ENCODE measurements around the gene OSM. TPM values are rescaled to one million over a fixed set of nuclear protein-coding genes. Genes with fewer than 3 reads are reported as not detected.

OSM gene
- total and polyA plus RNA-seq, 2 donors (not counting 3 experiments of a cell fraction or from before 2014, with no cell fraction given): not detected

GRCh38 chr22:30290342-30291057 is 23.8 kb upstream of the OSM start:
- intact Hi-C loops (cut with micrococcal nuclease) (loop anchor here (1.0 kb wide), 1 partner anchor 15 kb away; no protein-coding TSS in a partner anchor), dilution Hi-C loops (cut with MboI; ENCODE audit: extremely low pct_ligation_motif_present, low sequenced_read_pairs) (no loop called here)
- no peaks in the 10 kb centered on the region for H3K79me2 ChIP-seq (ENCODE audit: control insufficient read depth, insufficient read depth, low read length)
- peaks cover 0 to 12% of the 10 kb centered on the region in 2 experiments for H3K36me3 ChIP-seq (ENCODE audit: control insufficient read depth in 2 of 2, extremely low read depth in 1 of 2, insufficient read depth in 2 of 2, low read length in 2 of 2)
- DNase-seq (ENCODE audit: low read depth, low spot score) (peak; percentile 15), FAIRE-seq (no peak)
- peak overlapping the region; percentile 37 for H3K4me2 ChIP-seq (ENCODE audit: insufficient read depth, low read length)
- ChIA-PET CTCF (interaction anchor here (0.6 to 4.4 kb wide), 17 partner anchors 9 to 101 kb away, joined by 3 to 164 read pairs (median 7); partner anchors contain the start of genes CCDC157, RNF215, SF3A1 and TBC1D10A), POLR2A (interaction anchor here (0.6 to 1.8 kb wide), 8 partner anchors 13 to 82 kb away, joined by 3 to 9 read pairs (median 4); partner anchors contain the start of genes CCDC157, SF3A1 and TBC1D10A)
- no peaks in the 10 kb centered on the region for H3K9me1 ChIP-seq (replicated peaks; ENCODE audit: control insufficient read depth, extremely low read depth, insufficient read depth, low read length)
- H3K4me1 ChIP-seq (ENCODE audit: control insufficient read depth, extremely low read depth, insufficient read depth, low read length): peaks cover 28% of the 10 kb centered on the region
- H3K9me3 ChIP-seq (replicated peaks; ENCODE audit: control insufficient read depth, insufficient read depth, low read length): no peaks in the 10 kb centered on the region
- H4K20me1 ChIP-seq (replicated peaks; ENCODE audit: control insufficient read depth, extremely low read depth, insufficient read depth, low read length): no peaks in the 10 kb centered on the region
- H3K27ac ChIP-seq (ENCODE audit: insufficient read depth, low read depth, low read length): peak overlapping the region; percentile 51
- BruUV-seq (replicated peaks): no TSS peak
- H3K27me3 ChIP-seq (ENCODE audit: control insufficient read depth in 2 of 2, insufficient read depth in 2 of 2, low read length in 2 of 2): no peaks in the 10 kb centered on the region
- TF ChIP-seq JUN (IDR thresholded peaks at IDR 0.05; ENCODE audit: borderline replicate concordance, insufficient read depth, insufficient read length, low read depth) (no peak), POLR2A (IDR thresholded peaks at IDR 0.05; ENCODE audit: low read depth, low read length) (peak; percentile 44)
- H3K4me3 ChIP-seq (replicated peaks in 1 of 3; ENCODE audit: insufficient read depth in 1 of 3, low read depth in 1 of 3, low read length in 3 of 3): no peak overlapping the region
- H2AFZ ChIP-seq (ENCODE audit: low read depth, low read length): peak overlapping the region; percentile 16
- peak overlapping the region; percentile 11 for H3K9ac ChIP-seq (replicated peaks; ENCODE audit: extremely low read depth, insufficient read depth, low read length)

DNA sequence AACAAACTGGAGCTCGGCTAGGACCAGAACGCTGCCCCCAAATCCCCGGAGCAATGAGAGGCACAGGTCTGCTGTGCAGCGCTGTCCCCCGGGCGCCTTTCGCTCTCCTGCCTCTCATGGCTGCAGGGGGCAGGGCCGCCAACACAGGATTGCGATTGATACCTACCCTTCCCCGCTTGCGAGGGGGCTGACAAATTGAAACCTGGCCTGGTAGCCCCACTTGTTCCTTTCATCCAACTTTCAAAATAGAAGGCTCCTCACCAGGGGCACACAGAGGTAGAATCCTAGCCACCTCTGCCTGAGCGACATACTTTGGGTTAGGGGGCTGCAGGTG is 23.3 kb upstream of the OSM start:
- Histone ChIP-seq H3K9me3 (replicated peaks; ENCODE audit: control insufficient read depth, insufficient read depth, low read length) (no peaks in the 10 kb centered on the region), H3K4me3 (replicated peaks in 1 of 3; ENCODE audit: insufficient read depth in 1 of 3, low read depth in 1 of 3, low read length in 3 of 3) (peak overlapping the region in 1 of 3 experiments; percentile 7), H3K9me1 (replicated peaks; ENCODE audit: control insufficient read depth, extremely low read depth, insufficient read depth, low read length) (no peaks in the 10 kb centered on the region), H3K9ac (replicated peaks; ENCODE audit: extremely low read depth, insufficient read depth, low read length) (peak overlapping the region; percentile 4), H2AFZ (ENCODE audit: low read depth, low read length) (peak overlapping the region; percentile 14), H3K27me3 (ENCODE audit: control insufficient read depth in 2 of 2, insufficient read depth in 2 of 2, low read length in 2 of 2) (no peaks in the 10 kb centered on the region), H3K27ac (ENCODE audit: insufficient read depth, low read depth, low read length) (peak overlapping the region; percentile 51), H4K20me1 (replicated peaks; ENCODE audit: control insufficient read depth, extremely low read depth, insufficient read depth, low read length) (no peaks in the 10 kb centered on the region), H3K36me3 (ENCODE audit: control insufficient read depth in 2 of 2, extremely low read depth in 1 of 2, insufficient read depth in 2 of 2, low read length in 2 of 2) (peaks cover 0 to 17% of the 10 kb centered on the region in 2 experiments), H3K4me1 (ENCODE audit: control insufficient read depth, extremely low read depth, insufficient read depth, low read length) (peaks cover 28% of the 10 kb centered on the region), H3K4me2 (ENCODE audit: insufficient read depth, low read length) (peak overlapping the region; percentile 37), H3K79me2 (ENCODE audit: control insufficient read depth, insufficient read depth, low read length) (no peaks in the 10 kb centered on the region)
- no peak for FAIRE-seq
- TF ChIP-seq EZH2 (IDR thresholded peaks at IDR 0.05; ENCODE audit: borderline replicate concordance, low read depth, low read length, severe bottlenecking) (no peak), JUN (IDR thresholded peaks at IDR 0.05; ENCODE audit: borderline replicate concordance, insufficient read depth, insufficient read length, low read depth) (no peak), POLR2A (IDR thresholded peaks at IDR 0.05; ENCODE audit: low read depth, low read length) (no peak), CTCF (IDR thresholded peaks at IDR 0.05; ENCODE audit: extremely low read depth in 1 of 2, insufficient read depth in 1 of 2, low read depth in 1 of 2, low read length in 2 of 2) (no peak), GATA2 (IDR thresholded peaks at IDR 0.05; ENCODE audit: insufficient read depth, insufficient read length, low read depth, low read length) (no peak), MYC (IDR thresholded peaks at IDR 0.05; ENCODE audit: low read depth, low read length) (no peak), POLR2AphosphoS5 (IDR thresholded peaks at IDR 0.05; ENCODE audit: insufficient read depth, low read depth, low read length) (no peak), FOS (IDR thresholded peaks at IDR 0.05; ENCODE audit: borderline replicate concordance, insufficient read depth, low read length) (no peak)
- TF ChIP-seq, protein P1, sequence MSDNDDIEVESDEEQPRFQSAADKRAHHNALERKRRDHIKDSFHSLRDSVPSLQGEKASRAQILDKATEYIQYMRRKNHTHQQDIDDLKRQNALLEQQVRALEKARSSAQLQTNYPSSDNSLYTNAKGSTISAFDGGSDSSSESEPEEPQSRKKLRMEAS (IDR thresholded peaks at IDR 0.05; ENCODE audit: insufficient read depth, insufficient read length): no peak
- no peak for DNase-seq (ENCODE audit: low read depth, low spot score)
- ChIA-PET CTCF (interaction anchor here (0.6 to 4.4 kb wide), 9 partner anchors 9 to 101 kb away, joined by 3 to 164 read pairs (median 4); partner anchors contain the start of genes RNF215 and TBC1D10A), POLR2A (interaction anchor here (1.1 to 1.8 kb wide), 4 partner anchors 12 to 81 kb away, joined by 3 to 7 read pairs (median 5); partner anchors contain the start of genes CCDC157 and SF3A1)
- no TSS peak for BruUV-seq (replicated peaks)
- intact Hi-C loops (cut with micrococcal nuclease): loop anchor here (1.0 kb wide), 1 partner anchor 36 kb away; the partner anchor contains the start of gene TBC1D10A
- dilution Hi-C loops (cut with MboI; ENCODE audit: extremely low pct_ligation_motif_present, low sequenced_read_pairs): no loop called here

Measured in endothelial cell of umbilical vein (primary cell).